ENCODE measurements around the gene CFL2. TPM values are rescaled to one million over a fixed set of nuclear protein-coding genes. Genes with fewer than 3 reads are reported as not detected.

The CFL2 gene
- total and polyA plus RNA-seq, 2 of the 13 experiments (the other 11 are each of a cell fraction or from before 2014, with no cell fraction given), result 114 to 158 TPM

DNA sequence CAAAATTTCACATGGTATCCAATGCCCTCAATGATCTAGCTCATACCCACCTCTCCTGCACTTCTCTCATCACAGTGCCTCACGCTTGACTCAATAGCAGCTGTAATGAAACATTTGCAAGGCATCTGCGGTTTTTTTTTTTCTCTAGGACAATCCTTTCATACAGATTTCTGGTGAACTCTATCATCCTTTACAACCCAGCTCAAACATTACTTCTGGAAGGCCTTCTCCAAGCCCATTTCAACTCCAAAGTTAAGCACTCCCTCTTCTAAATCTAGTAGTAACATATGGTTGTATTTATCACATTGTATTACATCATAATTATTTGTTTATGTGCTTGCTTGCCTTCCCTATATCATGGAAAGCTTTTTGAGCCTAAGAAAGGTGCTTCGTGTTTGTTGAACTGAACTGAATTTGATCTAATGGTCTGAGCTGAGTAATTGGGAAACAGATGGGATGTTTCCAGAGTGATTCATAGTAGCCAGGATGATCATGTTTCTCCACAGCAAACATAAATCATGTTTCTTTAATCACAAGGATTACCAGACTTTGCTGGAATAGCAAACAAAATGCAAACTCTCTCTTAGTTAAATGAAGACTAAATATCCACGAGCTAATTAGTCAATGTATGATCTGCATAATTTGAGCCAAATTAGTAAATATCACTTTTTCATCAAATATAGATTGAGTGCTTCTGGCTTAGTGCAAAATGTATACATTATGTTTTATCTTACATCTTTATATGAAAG, 14.3 kb downstream of the CFL2 start (continued):
- TF ChIP-seq TFAP4 (IDR thresholded peaks at IDR 0.05; ENCODE audit: borderline replicate concordance, low read depth) (0 out of 2 replicates have a peak, but pooled peaks have one; percentile 12), SNAPC2 (CRISPR knock-in tag; IDR thresholded peaks at IDR 0.05) (no peak), SIN3A (IDR thresholded peaks at IDR 0.05; ENCODE audit: borderline replicate concordance, low read depth, low read length) (no peak), TOE1 (CRISPR knock-in tag; IDR thresholded peaks at IDR 0.05) (no peak), RELA (CRISPR knock-in tag; IDR thresholded peaks at IDR 0.05) (no peak), ZFP90 (CRISPR knock-in tag; IDR thresholded peaks at IDR 0.05; ENCODE audit: borderline replicate concordance) (no peak), CREBL2 (CRISPR knock-in tag; IDR thresholded peaks at IDR 0.05; ENCODE audit: borderline replicate concordance) (no peak), SAP130 (CRISPR knock-in tag; IDR thresholded peaks at IDR 0.05; ENCODE audit: low read depth) (peak; percentile 56), ZNF724P (CRISPR knock-in tag; IDR thresholded peaks at IDR 0.05; ENCODE audit: borderline replicate concordance) (no peak), GFI1 (CRISPR knock-in tag; IDR thresholded peaks at IDR 0.05; ENCODE audit: borderline replicate concordance) (peak; percentile 69; the same call in 1 of the 2 replicates), ZNF558 (CRISPR knock-in tag; IDR thresholded peaks at IDR 0.05; ENCODE audit: borderline replicate concordance) (no peak), ZNF772 (CRISPR knock-in tag; IDR thresholded peaks at IDR 0.05) (no peak), TEAD3 (CRISPR knock-in tag; optimal IDR thresholded peaks at IDR 0.05; ENCODE audit: borderline replicate concordance) (peak; percentile 52), ZNF75D (CRISPR knock-in tag; IDR thresholded peaks at IDR 0.05; ENCODE audit: borderline replicate concordance) (no peak), ZFX (CRISPR knock-in tag; IDR thresholded peaks at IDR 0.05; ENCODE audit: low read depth) (no peak), FOXK2 (IDR thresholded peaks at IDR 0.05) (no peak), GABPA (IDR thresholded peaks at IDR 0.05; ENCODE audit: low read depth, low read length) (no peak), GABPA (CRISPR knock-in tag; IDR thresholded peaks at IDR 0.05; ENCODE audit: low read depth) (no peak), EED (CRISPR knock-in tag; IDR thresholded peaks at IDR 0.05) (no peak), ZFP82 (CRISPR knock-in tag; IDR thresholded peaks at IDR 0.05; ENCODE audit: borderline replicate concordance) (no peak), KMT2B (CRISPR knock-in tag; IDR thresholded peaks at IDR 0.05) (no peak), CHD4 (IDR thresholded peaks at IDR 0.05; ENCODE audit: borderline replicate concordance, low read length) (no peak), FOXA1 (IDR thresholded peaks at IDR 0.05) (no peak), FOXA1 (CRISPR knock-in tag; IDR thresholded peaks at IDR 0.05) (no peak), ZNF761 (CRISPR knock-in tag; conservative IDR thresholded peaks at IDR 0.05) (no peak), SP2 (CRISPR knock-in tag; IDR thresholded peaks at IDR 0.05) (no peak)
- TF ChIP-seq, protein P1, sequence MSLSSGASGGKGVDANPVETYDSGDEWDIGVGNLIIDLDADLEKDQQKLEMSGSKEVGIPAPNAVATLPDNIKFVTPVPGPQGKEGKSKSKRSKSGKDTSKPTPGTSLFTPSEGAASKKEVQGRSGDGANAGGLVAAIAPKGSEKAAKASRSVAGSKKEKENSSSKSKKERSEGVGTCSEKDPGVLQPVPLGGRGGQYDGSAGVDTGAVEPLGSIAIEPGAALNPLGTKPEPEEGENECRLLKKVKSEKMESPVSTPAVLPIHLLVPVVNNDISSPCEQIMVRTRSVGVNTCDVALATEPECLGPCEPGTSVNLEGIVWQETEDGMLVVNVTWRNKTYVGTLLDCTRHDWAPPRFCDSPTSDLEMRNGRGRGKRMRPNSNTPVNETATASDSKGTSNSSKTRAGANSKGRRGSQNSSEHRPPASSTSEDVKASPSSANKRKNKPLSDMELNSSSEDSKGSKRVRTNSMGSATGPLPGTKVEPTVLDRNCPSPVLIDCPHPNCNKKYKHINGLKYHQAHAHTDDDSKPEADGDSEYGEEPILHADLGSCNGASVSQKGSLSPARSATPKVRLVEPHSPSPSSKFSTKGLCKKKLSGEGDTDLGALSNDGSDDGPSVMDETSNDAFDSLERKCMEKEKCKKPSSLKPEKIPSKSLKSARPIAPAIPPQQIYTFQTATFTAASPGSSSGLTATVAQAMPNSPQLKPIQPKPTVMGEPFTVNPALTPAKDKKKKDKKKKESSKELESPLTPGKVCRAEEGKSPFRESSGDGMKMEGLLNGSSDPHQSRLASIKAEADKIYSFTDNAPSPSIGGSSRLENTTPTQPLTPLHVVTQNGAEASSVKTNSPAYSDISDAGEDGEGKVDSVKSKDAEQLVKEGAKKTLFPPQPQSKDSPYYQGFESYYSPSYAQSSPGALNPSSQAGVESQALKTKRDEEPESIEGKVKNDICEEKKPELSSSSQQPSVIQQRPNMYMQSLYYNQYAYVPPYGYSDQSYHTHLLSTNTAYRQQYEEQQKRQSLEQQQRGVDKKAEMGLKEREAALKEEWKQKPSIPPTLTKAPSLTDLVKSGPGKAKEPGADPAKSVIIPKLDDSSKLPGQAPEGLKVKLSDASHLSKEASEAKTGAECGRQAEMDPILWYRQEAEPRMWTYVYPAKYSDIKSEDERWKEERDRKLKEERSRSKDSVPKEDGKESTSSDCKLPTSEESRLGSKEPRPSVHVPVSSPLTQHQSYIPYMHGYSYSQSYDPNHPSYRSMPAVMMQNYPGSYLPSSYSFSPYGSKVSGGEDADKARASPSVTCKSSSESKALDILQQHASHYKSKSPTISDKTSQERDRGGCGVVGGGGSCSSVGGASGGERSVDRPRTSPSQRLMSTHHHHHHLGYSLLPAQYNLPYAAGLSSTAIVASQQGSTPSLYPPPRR (CRISPR knock-in tag; IDR thresholded peaks at IDR 0.05; ENCODE audit: borderline replicate concordance), result 0 out of 2 replicates have a peak, but pooled peaks have one; percentile 15

All from HepG2 (cell line).